IPS DF 6.9 (cell line): Measurements from ENCODE around the gene KCND3.

Source experiments
- DNase-seq: peaks from one replicate; pipeline ENCODE4 v3.0.0-alpha.2; 2013; ENCODE audit warnings: low read depth, low spot score
- H3K27ac ChIP-seq: one replicate; pipeline ENCODE4 v1.5.1; 2013; ENCODE audit warnings: low read length, control low read depth
- H3K27me3 ChIP-seq: 2 replicates; pipeline ENCODE4 v1.6.1; 2013; ENCODE audit warnings: mild to moderate bottlenecking, low read length; ENCODE audit not compliant: control insufficient read depth, insufficient read depth
- H3K36me3 ChIP-seq: 2 replicates; pipeline ENCODE4 v1.6.1; 2013; ENCODE audit warnings: low read length; ENCODE audit not compliant: control insufficient read depth, insufficient read depth
- H3K4me1 ChIP-seq: 2 replicates; pipeline ENCODE4 v1.6.1; 2013; ENCODE audit warnings: low read length; ENCODE audit not compliant: control insufficient read depth, insufficient read depth
- H3K4me3 ChIP-seq: 2 replicates; pipeline ENCODE4 v1.5.1; 2013; ENCODE audit warnings: mild to moderate bottlenecking, low read length
- H3K9me3 ChIP-seq: 2 replicates; pipeline ENCODE4 v1.6.1; 2013; ENCODE audit warnings: low read length, inconsistent platforms; ENCODE audit not compliant: control insufficient read depth, insufficient read depth
- WGBS: extraction: QIAGEN DNeasy Blood & Tissue Kit; methylation state at CpG from one replicate; pipeline ENCODE4 v1.1.7; 2013; ENCODE audit warnings: mixed read lengths, missing lambda C conversion rate; ENCODE audit not compliant: insufficient read length, insufficient coverage; 5-methylcytosine and 5-hydroxymethylcytosine counted together

KCND3 gene

GRCh38 chr1:111789666-111790316, 199.7 kb downstream of the KCND3 start:
- H3K27me3 ChIP-seq = no peaks in the 10 kb centered on the region
- H3K36me3 ChIP-seq = no peaks in the 10 kb centered on the region
- H3K4me3 ChIP-seq = no peak overlapping the region
- H3K4me1 ChIP-seq = 0 out of 2 replicates have a peak, but pooled peaks cover 2% of the 10 kb centered on the region
- H3K9me3 ChIP-seq = no peaks in the 10 kb centered on the region
- no peak overlapping the region for H3K27ac ChIP-seq
- no peak for DNase-seq
- no CpG with 5 or more reads among the region's 2 CpGs for WGBS

DNA sequence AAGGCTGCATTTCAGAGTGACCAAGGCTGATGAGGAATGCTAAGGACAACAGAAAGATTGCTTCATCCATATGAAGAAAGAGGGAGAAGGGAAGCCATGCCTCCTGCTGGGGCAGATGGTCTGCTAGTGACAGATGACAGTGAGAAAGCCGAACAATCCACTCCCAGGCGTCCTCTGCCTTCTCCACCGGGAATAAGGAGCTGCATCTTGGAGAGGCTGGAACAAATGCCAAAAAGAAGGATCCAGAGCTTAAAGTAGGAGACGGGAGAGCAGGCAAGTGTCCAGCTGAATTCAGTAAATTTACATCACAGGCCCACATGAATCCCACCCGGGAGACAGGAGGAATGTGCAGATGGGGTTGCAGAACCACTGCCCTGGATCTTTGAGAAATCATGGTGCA, 200.3 kb downstream of the KCND3 start:
- no peak overlapping the region for H3K27ac ChIP-seq
- H3K4me1 ChIP-seq = 0 out of 2 replicates have a peak, but pooled peaks cover 2% of the 10 kb centered on the region
- H3K4me3 ChIP-seq = no peak overlapping the region
- no peaks in the 10 kb centered on the region for H3K9me3 ChIP-seq
- no peaks in the 10 kb centered on the region for H3K27me3 ChIP-seq
- DNase-seq = no peak
- WGBS = no CpG with 5 or more reads among the region's 5 CpGs
- no peaks in the 10 kb centered on the region for H3K36me3 ChIP-seq

GRCh38 chr1:111786669-111787207, 202.7 kb downstream of the KCND3 start:
- no peaks in the 10 kb centered on the region for H3K27me3 ChIP-seq
- no peaks in the 10 kb centered on the region for H3K9me3 ChIP-seq
- no peak overlapping the region for H3K4me3 ChIP-seq
- H3K27ac ChIP-seq = no peak overlapping the region
- no CpG with 5 or more reads among the region's 9 CpGs for WGBS
- H3K4me1 ChIP-seq = 0 out of 2 replicates have a peak, but pooled peaks cover 2% of the 10 kb centered on the region
- H3K36me3 ChIP-seq = no peaks in the 10 kb centered on the region
- DNase-seq = no peak

DNA sequence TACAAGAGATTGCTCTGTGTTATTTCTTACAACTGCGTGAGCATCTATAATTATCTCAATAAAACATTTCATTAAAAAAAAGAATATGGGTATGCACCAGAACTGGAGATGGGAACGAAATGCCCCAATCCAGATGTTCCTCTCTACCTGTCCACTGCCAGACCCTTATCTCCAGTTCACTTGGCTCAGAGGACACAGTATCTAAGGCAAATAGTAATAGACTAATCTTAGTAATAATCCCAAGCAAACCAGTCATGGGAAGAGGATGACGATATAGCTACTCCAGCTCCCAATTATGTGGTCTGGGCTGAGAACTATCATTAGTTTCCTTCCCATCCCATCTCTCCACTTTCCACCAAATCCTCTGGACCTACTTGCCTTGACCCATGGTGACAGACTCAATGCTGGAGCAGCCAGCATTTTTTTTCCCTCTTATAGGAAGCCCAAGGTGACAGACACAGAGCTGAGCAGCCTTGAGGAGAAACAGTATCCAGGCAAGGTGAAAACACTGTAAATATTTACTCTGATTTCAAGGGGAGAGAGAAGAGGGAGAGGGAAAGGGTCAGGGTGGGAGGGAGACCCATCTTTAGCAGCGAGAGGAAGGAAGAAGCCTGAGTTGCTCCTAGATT, 205.1 kb downstream of the KCND3 start:
- DNase-seq = no peak
- H3K27me3 ChIP-seq = no peaks in the 10 kb centered on the region
- H3K4me1 ChIP-seq = 0 out of 2 replicates have a peak, but pooled peaks cover 2% of the 10 kb centered on the region
- H3K4me3 ChIP-seq = no peak overlapping the region
- no peak overlapping the region for H3K27ac ChIP-seq
- H3K9me3 ChIP-seq = no peaks in the 10 kb centered on the region
- WGBS = no CpG with 5 or more reads among the region's 4 CpGs
- H3K36me3 ChIP-seq = no peaks in the 10 kb centered on the region

DNA sequence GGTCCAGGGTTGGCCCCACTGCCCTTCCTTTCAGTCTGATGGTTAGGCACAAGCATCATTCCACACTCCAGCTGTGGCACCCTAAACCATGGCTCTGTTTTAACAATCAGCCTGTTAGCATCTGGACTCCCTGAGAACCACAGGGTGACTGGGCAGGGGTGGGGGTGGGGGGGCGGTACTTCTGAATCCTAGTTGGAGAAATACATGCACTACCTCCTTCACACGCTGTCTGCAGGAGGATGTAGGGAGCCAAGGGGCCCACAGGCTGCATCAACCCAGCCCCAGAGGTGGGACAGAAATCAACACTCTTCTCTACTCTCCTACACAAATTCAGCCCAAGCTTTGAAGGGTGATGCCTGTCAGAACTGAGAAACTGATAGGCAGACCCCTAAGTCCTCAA, 209.9 kb downstream of the KCND3 start:
- no peak overlapping the region for H3K4me3 ChIP-seq
- H3K4me1 ChIP-seq = peaks cover 2% of the 10 kb centered on the region; the same call in 1 of the 2 replicates
- no peak overlapping the region for H3K27ac ChIP-seq
- DNase-seq = no peak
- no CpG with 5 or more reads among the region's 2 CpGs for WGBS
- no peaks in the 10 kb centered on the region for H3K36me3 ChIP-seq
- H3K9me3 ChIP-seq = no peaks in the 10 kb centered on the region
- no peaks in the 10 kb centered on the region for H3K27me3 ChIP-seq

DNA sequence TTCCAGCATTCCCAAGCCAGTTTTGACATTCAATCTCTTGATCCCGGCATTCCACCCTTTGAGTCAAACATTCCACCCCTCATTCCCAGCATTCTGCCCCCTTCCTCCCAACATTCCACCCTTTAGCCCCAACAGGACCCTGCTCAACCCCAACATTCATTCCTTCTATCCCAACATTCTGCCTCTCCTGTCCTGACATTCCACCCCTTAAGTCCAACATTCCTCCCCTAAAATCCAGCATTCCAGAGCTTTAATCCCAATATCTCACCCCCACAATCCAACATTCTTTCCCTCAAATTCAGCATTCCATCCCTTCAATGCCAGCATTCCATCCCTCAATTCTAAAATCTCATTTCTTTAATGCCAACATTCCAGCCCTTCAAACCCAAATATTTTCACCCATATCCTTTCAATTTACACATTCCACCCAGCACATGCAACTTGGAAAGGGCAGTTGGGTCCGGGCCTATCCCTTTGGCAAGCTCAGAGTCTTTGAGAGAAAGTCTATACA, 210.9 kb downstream of the KCND3 start:
- H3K27ac ChIP-seq = no peak overlapping the region

GRCh38 chr1:111778066-111778465, 211.4 kb downstream of the KCND3 start:
- Histone ChIP-seq H3K9me3 (no peaks in the 10 kb centered on the region), H3K27me3 (no peaks in the 10 kb centered on the region), H3K4me1 (peaks cover 2% of the 10 kb centered on the region; the same call in 1 of the 2 replicates), H3K27ac (no peak overlapping the region), H3K4me3 (no peak overlapping the region), H3K36me3 (no peaks in the 10 kb centered on the region)
- WGBS = no CpG with 5 or more reads among the region's 6 CpGs
- no peak for DNase-seq

More for the DNA sequence above, 210.9 kb downstream of the KCND3 start:
- no peaks in the 10 kb centered on the region for H3K9me3 ChIP-seq
- H3K36me3 ChIP-seq = no peaks in the 10 kb centered on the region
- no peak for DNase-seq
- peaks cover 2% of the 10 kb centered on the region; the same call in 1 of the 2 replicates for H3K4me1 ChIP-seq
- no peak overlapping the region for H3K4me3 ChIP-seq
- no peaks in the 10 kb centered on the region for H3K27me3 ChIP-seq
- no CpG with 5 or more reads among the region's 2 CpGs for WGBS

- DNase-seq = no peak
- Histone ChIP-seq H3K27me3 (no peaks in the 10 kb centered on the region), H3K27ac (no peak overlapping the region), H3K4me3 (no peak overlapping the region), H3K36me3 (no peaks in the 10 kb centered on the region), H3K9me3 (no peaks in the 10 kb centered on the region), H3K4me1 (peaks cover 2% of the 10 kb centered on the region; the same call in 1 of the 2 replicates)
- WGBS = no CpG with 5 or more reads among the region's 1 CpG
Observed at GRCh38 chr1:111777301-111777700, 212.2 kb downstream of the KCND3 start.

GRCh38 chr1:111776861-111777260, 212.6 kb downstream of the KCND3 start:
- Histone ChIP-seq H3K36me3 (no peaks in the 10 kb centered on the region), H3K4me1 (peaks cover 2% of the 10 kb centered on the region; the same call in 1 of the 2 replicates), H3K4me3 (no peak overlapping the region), H3K27me3 (no peaks in the 10 kb centered on the region), H3K9me3 (no peaks in the 10 kb centered on the region), H3K27ac (no peak overlapping the region)
- WGBS = no CpG with 5 or more reads among the region's 8 CpGs
- DNase-seq = no peak

- WGBS = no CpG with 5 or more reads among the region's 2 CpGs
- no peak overlapping the region for H3K27ac ChIP-seq
- no peak for DNase-seq
- no peaks in the 10 kb centered on the region for H3K36me3 ChIP-seq
- no peak overlapping the region for H3K4me3 ChIP-seq
- H3K9me3 ChIP-seq = no peaks in the 10 kb centered on the region
- H3K27me3 ChIP-seq = no peaks in the 10 kb centered on the region
- peaks cover 2% of the 10 kb centered on the region; the same call in 1 of the 2 replicates for H3K4me1 ChIP-seq
Observed at GRCh38 chr1:111776391-111776790, 213.1 kb downstream of the KCND3 start.
